ENCODE measurements around the gene RNF150.

The RNF150 gene

DNA sequence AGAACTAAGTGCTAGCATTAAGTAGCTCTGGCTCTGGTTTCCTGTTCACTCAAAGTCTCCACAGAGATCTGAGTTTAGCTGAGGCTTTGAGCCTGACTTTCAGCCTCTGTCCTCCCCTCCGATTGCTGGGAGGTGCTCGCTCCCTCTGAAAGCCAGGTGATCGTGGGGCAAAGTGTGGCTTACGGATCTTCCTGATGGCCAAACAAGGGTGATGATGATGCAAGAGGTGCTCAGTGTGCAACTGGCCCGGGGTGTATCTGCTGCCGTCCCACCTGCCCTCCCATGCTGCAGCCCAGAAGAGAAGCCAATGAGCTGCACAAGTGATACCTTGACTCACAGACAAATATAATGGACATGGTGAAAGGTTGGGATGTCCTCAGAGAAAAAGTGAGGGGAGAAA, 207.9 kb downstream of the RNF150 start:
- DNase-seq (ENCODE audit: low read depth, low spot score), result no peak

DNA sequence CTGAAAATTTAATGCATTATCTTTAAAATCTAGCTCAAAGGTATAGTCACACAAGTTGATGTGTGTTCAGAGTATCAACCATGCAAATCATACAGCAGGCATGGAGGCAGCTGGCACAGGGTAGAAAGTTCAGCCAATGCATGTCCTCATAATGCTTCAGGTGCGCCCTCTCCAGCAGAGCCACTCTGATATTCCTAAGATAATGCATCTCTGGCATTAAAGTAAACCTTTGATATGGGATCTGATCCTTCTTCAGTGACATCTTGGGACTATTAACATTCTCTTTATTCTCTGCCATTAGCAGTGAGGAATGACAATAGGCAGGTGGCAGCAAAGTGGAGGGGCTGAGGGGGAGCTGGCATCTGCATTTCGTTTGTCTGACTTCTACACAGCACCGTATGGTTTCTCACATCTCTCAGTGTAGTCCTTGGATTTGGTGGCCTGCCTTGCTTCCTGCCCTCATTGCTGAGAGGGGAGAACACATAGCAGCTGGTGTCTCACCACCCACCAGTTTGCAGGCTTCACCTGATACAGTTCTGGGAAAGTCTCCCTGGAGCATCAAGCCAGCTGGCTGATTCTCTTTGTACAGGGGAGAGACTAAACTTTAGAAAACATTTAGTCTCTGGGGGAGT, 208.4 kb downstream of the RNF150 start:
- no peak for DNase-seq (ENCODE audit: low read depth, low spot score)

DNA sequence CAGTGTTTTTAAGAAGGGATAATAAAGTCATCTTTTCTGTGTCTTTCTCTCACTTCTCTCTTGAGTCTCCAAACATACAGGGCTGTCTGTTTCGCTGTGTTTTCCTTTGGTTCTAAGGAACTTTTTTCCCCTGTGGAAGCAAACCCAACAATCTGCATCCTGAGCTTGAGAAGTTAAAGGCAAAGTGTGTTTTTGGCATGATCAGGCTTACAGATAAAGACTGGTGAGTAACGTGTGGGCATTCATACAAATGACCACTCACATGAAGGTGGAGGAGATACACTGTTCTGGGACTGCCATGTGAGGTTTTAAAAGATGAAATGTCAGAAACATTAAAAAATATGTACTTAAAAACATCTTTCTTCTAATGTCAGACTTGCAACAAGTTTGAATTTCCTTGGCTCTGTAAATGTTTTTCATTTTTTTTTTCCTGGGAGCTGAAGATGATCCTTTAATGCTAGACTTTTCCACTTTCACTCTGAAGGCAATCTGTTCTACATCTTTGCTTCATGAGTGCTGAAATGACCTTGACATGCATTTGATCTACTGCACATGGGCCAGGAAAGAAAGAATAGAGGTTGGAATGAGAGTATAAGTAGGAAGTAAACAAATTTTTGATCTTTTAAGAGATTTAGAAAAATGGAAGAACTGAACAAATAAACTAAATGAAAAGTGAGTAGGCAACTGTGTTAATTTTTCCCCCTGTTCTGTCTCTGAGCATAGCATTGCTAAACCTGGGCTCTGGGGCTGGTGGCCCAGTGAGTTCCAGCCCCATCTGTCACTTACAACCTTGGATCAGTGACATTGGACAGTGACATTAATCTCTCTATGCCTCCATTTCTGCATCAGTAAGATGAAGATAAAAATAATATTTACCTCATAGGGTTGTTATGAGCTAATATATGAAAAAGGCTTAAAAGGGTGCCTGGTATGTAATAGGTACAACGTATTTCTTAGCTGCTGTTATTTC, 226.0 kb downstream of the RNF150 start:
- no peak for DNase-seq (ENCODE audit: low read depth, low spot score)

DNA sequence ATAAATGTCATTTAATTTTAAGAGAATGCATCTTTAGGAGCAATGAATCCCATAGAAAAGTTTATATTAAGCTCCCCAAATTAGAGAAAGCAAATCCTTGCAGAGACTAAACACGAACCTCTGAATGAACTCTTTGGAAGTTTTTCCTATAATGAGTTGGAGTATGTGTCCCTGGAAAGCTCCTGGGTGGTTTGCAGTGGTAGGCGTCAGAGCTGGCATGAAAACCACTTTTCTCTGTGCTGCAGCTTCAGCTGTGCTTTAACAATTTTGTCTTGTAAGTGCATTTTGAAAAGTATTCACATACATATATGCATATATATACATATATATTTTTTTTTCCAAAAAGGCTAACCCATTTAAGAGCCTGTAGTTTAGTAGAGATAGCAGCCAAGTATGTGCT, 228.4 kb downstream of the RNF150 start:
- DNase-seq (ENCODE audit: low read depth, low spot score), result no peak

DNA sequence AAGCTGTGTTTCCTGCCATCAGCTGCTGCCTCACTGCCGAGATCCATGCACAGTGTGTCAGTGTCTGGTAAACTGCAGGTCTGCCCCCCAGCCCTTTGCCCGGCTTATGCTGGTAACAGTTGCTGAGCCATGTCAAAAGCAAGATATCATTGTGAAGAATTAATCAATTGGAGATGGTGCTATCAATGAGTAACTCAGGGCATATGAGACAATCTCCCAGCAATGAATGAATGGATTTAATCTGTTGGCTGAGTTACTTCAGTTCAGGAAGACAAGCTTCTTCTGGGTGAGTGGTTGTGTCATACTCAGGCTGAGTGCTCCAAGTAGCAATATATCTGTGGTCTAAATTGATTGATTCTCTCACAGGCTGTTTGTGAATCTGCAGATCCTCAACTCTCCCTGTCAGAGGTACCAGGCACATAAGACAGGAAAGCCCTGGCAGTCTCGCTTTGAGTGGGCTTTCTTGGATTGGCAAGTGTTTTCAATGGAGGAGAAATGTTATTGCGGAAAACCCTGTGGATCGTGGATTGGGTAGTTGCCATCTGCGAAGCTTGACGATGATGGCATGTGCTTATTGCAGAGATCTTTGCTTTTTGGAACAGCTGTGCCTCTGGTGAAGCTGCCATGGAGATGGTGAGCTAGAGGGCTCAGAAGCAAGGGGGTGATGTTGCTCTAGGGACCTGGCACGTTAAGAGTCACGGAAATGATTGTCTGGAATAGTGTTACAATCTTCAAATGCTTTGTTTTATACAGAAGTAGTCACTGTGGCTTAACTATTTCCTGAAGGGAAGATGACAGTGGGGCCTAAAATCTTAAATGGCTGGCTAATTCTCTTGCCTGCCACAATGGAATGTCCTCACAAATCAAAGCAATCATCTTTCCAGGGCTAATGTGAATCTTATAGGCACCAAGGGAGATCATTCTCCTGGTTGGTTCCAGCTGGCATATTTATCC, 229.5 kb downstream of the RNF150 start:
- DNase-seq (ENCODE audit: low read depth, low spot score), result no peak

DNA sequence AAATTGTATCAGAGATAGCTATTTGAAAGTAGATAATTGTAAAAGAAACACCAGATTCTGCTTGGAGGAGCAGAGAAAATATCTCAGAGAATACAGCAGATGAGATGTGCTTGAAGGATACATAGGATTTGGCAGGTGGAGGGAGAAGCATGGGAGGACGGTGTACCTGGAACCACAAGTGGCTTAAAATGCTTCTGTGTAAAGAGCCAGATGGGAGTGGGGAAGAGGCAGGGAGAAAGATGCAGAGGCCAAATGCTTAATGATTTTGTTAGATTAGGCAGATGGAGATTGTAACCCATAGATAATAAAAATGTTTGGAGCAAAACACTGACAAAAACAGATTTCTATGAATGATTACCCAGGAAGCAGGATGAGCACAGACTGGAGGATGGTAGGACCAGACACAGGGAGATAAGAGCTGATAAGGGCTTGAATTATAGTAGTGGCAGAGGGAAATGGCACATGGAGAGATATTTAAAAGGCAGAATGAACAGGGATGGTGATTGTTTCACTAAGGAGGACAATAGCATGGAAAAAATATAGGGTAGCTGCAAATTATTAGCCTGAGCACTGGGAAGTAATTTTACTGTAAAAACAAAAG, 231.4 kb downstream of the RNF150 start:
- DNase-seq (ENCODE audit: low read depth, low spot score), result no peak

DNA sequence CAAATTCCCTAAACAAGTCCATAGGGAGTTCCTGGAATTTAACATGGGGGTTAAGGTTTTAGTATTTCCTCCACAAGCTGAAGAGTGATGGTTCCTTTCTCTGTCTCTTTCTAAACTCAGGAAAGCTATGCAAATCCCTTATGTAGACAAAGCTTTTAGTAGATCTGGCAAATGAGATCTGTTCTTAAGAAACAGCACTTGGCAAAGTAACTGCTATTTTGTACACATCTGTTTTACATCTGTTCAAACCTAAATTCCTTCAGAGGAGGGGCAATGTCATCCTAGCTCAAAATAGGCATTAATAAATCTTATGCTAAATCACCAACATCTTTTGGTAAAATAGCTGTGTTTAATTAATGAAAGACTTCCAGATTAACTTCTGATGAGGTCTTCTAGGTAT, 239.3 kb downstream of the RNF150 start:
- DNase-seq (ENCODE audit: low read depth, low spot score), result no peak

DNA sequence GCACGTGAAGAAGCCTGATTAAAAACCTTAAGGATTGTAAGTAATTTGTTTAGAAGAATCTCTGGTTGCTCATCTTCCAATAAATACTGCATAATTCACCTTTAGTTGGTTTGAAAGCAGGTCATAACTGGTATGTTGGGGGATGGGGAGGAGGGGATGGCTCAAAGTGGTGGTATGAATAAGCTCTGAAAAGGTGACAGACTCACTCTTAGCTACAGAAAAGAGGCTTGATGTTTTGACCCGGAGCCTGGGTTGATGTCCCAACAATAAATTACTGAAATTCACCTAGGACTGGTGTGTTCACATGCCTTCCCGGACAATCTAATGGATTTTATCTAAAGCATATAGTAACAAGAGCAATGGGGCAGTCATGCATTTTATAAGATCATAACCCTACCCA, 245.2 kb downstream of the RNF150 start:
- DNase-seq (ENCODE audit: low read depth, low spot score), result no peak

DNA sequence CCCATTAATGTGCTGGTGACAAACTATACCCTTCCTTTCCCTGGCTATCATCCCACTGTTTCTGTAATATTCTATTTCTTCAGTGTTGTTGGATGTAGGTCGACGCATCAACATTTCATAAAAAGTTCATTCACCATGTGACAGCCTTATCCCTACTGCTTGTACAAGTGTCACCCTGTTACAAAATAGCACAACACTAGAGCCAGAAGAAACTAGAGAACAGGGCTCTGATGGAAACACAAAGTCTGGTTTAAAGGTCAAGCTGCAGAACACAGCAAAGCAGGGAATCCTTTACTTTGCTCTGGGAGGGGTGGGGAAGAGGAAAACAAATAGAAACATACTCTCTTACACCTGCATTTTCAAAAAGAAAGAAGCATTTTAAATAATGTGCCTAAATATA, 245.8 kb downstream of the RNF150 start:
- DNase-seq (ENCODE audit: low read depth, low spot score), result no peak

DNA sequence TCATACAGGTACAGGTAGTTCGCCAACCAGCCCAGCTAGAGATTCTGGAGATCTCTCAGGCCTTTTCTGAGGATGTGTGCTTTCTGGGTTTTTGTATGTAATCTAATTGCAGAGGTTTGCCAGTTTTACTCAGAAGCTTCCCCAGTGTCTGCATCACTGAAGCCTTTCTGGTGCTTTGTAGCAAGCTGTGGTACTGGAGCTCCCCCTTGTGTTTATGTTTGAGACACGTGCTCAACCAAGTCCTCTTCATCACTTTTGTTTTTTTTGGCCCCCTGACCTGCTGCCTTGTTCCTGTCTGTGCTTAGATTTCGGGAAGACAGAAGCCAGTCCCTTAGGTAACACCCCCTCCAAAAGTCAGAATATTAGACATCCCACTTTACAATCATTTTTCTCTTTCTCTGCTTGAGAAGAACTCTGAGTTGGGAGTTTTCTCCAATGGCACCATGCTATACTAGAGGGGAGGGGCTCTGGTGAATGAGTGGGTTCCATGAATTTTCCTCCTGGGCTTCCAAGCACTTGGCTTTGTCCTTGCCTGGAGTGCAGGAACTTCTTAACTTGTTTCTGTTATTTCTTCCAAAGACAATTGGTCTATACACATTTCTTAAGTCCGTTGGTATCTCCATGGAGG, 248.7 kb downstream of the RNF150 start:
- no peak for DNase-seq (ENCODE audit: low read depth, low spot score)

DNA sequence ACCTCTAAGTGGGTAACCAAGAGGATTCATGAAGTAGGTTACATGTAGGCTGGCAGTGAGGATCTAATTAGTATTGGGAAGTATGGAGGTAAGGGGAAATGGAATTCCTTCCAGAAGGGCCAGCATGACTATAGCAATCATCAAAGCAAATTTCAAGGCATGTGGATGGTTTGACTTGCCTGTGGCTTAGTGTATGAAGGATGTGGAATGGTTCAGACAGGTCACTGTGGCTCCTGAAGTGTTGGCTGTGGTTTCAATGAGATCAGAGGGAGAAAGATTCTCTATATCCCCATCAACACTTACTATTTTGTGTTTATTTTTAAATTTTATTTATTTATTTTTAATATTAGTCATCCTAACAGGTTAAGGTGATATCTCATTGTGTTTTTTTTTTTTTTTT, 255.5 kb downstream of the RNF150 start:
- no peak for DNase-seq (ENCODE audit: low read depth, low spot score)

DNA sequence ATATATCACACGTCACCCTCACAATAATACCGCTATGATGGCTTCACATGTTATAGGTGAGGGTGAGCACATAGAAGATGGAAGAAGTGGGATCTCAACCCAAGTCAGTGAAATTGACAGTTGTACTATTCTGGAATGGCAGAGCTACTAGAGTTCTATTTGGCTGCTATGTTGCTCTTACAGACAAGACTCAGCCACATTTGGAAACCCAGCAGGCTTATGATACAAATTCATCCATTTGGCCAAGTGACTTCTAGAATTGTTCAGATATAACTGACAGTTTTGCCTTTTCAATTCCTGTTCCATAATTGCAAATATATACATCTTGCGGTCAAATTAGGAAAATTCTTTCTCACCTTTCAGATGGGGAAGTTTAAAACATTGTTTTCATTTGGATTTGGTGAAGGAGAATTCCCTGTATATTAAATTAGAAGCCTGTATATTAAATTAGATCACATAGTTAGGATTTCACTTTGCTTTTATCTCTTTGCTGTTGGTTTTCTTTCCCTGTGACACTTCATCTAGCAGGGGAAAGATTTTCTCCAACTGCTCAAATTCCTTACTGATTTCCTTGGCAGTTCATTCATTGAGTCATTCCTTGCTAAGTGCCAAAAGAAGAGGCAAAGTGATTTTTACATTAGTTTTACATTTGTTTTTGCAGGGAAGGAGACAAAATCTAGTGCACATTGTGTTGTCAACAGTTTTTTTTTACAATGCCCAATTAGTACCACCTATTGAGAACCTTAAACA, 256.5 kb downstream of the RNF150 start:
- no peak for DNase-seq (ENCODE audit: low read depth, low spot score)

DNA sequence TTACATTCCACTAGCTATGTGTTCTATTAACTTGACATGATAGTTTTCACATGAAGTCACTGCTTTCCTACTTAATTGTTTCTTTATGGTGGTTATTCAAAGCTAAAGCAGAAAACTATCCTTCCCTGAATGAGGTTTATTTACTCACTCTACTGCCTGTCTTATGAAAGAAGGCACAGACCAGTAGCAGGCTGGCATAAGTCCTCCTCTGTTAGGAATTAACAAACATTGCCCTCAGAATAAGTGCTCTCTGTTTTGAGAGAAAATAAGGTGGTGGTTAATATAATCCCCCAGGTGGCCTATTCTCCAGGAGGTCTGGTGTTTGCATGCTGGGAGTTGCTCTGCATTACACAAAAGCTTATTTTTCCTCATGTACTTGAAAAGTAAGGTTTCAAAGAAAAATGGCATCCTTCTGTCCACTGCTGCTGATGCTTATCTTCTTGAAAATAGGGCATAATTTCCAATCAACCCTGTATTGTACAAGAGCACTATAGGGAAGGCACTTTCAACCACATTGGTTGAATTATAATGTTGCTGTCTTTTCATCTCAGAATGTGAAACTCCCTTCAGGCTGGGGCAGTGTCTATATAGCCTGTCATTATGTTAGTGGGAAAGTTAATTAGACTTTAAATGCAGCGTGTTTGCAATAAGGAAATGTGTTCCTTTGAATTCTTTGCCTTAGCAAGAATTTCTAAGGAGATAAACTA, 257.4 kb downstream of the RNF150 start:
- no peak for DNase-seq (ENCODE audit: low read depth, low spot score)

DNA sequence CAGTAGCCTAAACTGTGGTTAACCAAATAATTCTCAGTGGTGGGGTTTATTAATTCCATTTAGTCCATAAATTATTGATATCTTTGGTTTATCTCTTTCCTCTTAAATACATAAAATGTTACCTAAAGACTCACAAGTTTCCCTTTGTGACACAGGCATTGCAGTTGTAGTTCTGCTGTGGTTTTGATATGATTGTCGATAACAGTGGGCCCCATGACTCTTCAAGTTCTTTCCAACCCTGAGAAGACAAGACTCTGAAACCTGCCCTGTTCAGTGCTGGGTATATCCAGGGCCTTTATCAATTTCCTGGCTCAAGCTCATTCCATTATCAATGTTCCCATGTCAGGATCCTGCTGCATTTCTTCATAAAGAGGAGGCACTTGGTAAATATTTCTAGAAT, 259.2 kb downstream of the RNF150 start:
- no peak for DNase-seq (ENCODE audit: low read depth, low spot score)

DNA sequence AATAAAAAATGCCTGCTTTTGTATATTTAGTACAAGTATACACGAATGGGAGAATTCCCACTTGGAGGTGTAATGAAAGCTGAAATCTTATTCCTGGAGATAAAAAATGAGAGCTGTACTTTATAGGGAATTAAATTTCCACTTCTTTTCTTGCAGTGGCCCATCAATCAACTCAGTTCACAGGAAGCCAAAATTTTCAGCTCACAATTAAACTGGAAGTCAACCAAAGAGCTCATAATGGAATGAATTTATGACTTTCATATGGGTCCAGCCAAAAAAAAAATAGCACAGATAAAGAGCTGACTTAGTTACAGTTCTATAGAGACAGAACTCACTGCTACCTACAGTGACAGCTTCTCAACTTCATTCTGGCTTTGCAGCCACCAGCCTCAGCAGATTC, 261.9 kb downstream of the RNF150 start:
- no peak for DNase-seq (ENCODE audit: low read depth, low spot score)

DNA sequence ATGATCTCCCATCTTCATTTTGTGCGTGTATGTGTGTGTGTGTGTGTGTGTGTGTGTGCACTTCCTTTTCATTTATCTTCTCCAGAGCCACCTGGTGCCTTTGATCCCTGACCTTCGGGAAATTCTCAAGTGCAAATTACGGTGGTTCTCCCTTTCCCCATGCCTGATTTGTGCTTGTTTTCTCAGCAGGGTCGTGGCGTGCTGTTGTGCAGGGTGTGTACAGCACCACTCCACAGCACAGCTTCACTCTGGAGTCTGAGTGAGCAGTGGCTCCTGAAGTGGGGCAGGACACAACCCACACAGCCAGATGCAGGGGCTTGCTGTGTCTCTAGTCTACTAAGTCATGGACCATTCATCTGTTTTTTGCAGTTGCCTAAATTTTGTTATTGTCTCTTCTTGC, 262.8 kb downstream of the RNF150 start:
- DNase-seq (ENCODE audit: low read depth, low spot score), result no peak

DNA sequence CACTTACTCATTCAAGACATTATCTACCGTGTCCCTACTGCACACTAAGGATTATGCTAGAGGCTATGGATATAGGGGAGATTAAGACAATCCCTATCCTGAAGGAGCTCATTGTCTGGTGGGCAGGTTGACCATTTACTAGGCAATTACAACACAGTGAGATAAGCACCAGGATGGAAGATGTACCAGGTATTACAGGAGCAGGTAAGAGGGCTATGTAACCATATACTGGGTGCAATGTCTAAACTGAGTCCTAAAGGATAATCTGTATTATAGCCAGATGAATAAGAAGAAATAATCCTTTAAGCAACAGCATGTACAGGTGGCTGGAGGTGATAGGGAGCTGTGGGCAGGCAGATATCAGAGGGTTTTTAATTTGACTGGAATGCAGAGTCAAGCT, 263.8 kb downstream of the RNF150 start:
- no peak for DNase-seq (ENCODE audit: low read depth, low spot score)

DNA sequence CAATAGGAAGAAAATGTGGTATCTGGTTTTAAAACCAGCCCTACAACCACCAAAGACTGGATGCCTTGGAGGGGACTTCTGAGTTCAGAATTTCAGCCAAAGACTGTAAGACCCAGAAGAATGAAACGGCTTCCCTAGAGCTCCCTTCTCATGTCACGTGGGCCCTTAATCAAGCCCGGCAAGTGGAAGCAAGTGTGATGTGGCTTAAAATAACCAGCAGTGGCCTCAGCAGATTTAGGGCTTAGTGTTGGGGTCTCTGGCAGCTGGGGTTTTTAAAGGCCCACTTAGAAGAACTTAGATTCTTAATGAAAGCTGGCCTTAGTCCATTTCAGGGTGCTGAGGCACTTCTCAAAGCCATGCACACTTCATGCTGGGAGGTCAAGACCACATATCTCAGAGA, 265.9 kb downstream of the RNF150 start:
- no peak for DNase-seq (ENCODE audit: low read depth, low spot score)

DNA sequence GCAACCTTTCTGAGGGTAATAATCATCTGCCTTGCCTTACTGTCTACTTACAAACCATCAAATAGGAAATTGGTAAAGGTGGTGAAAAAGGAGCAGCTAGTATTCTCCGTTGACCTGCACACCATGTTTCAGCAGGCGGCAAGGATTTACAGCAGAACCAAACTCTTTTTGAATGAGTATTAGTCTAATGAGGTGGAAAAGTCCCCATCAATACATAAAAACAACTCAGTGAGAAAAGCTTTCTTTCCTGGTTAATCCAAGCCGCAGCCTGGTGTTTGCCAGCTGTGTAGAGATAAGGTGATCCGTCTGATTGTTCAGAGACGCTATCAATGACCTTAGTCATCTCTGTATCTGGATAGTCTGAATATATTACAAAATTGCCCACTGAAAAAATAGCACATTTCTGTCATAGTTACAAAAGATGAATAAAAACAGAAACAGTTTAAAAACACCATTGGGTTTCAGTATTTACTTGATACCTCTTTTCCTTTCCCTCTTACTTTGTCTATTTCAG, 266.7 kb downstream of the RNF150 start:
- no peak for DNase-seq (ENCODE audit: low read depth, low spot score)
